HEK293T (cell line): ENCODE measurements around the gene CLEC3B.
"Not testable (repeated sequence)": the region's sequence is repeated elsewhere in the genome, so short reads cannot be mapped to it uniquely, and the experiment has no call there.

Experiments used
- CTCF ChIA-PET: fragments of 350-600 bp; formaldehyde crosslinking; extraction: SDS; loops from one replicate; lab custom pipeline; 2021; ENCODE audit warnings: antibody characterized with exemption, inconsistent platforms; lab: Yijun Ruan, JAX
- POLR2A ChIA-PET: fragments of 350-600 bp; formaldehyde crosslinking; extraction: SDS; loops from one replicate; lab custom pipeline; 2020; ENCODE audit warnings: antibody characterized with exemption, inconsistent platforms; lab: Yijun Ruan, JAX
- DNase-seq: peaks from one replicate; pipeline ENCODE4 v3.0.0; 2012; ENCODE audit warnings: mixed read lengths; ENCODE audit errors: extremely low spot score
- ARNT ChIP-seq: fragments of 450-650 bp; IDR thresholded peaks from 2 replicates; pipeline ENCODE4 v1.6.1; 2017; ENCODE audit warnings: mild to moderate bottlenecking
- BHLHE40 ChIP-seq: fragments of 450-650 bp; IDR thresholded peaks from 2 replicates; pipeline ENCODE4 v1.6.1; 2016; ENCODE audit warnings: mild to moderate bottlenecking, moderate library complexity, borderline replicate concordance
- CTBP1 ChIP-seq: fragments of 450-650 bp; IDR thresholded peaks from 2 replicates; pipeline ENCODE4 v1.6.1; 2016; ENCODE audit warnings: borderline replicate concordance
- ELF4 ChIP-seq: fragments of 450-650 bp; IDR thresholded peaks from 2 replicates; pipeline ENCODE4 v1.6.1; 2017; ENCODE audit warnings: antibody characterized with exemption
- FOXA1 ChIP-seq: fragments of 450-650 bp; IDR thresholded peaks from 2 replicates; pipeline ENCODE4 v1.6.1; 2016; ENCODE audit warnings: mild to moderate bottlenecking
- FOXK2 ChIP-seq: fragments of 450-650 bp; IDR thresholded peaks from 2 replicates; pipeline ENCODE4 v1.6.1; 2016; ENCODE audit warnings: mild to moderate bottlenecking
- FOXM1 ChIP-seq: fragments of 450-650 bp; IDR thresholded peaks from 2 replicates; pipeline ENCODE4 v1.6.1; 2017; ENCODE audit warnings: mild to moderate bottlenecking, borderline replicate concordance
- HDGF ChIP-seq: fragments of 450-650 bp; IDR thresholded peaks from 2 replicates; pipeline ENCODE4 v1.6.1; 2017; ENCODE audit warnings: antibody characterized with exemption, borderline replicate concordance
- L3MBTL2 ChIP-seq: fragments of 450-650 bp; conservative IDR thresholded peaks from 2 replicates; pipeline ENCODE4 v1.6.1; 2016; ENCODE audit warnings: mild to moderate bottlenecking
- LEF1 ChIP-seq: fragments of 450-650 bp; IDR thresholded peaks from 2 replicates; pipeline ENCODE4 v1.6.1; 2017; ENCODE audit warnings: mild to moderate bottlenecking, borderline replicate concordance
- NFRKB ChIP-seq: fragments of 450-650 bp; IDR thresholded peaks from 2 replicates; pipeline ENCODE4 v1.6.1; 2016; ENCODE audit warnings: mild to moderate bottlenecking, moderate library complexity
- PKNOX1 ChIP-seq: fragments of 450-650 bp; IDR thresholded peaks from 2 replicates; pipeline ENCODE4 v1.6.1; 2016
- SP1 ChIP-seq: fragments of 450-650 bp; IDR thresholded peaks from 2 replicates; pipeline ENCODE4 v1.6.1; 2017
- SUZ12 ChIP-seq: fragments of 450-650 bp; IDR thresholded peaks from 2 replicates; pipeline ENCODE4 v1.6.1; 2016; ENCODE audit warnings: mild to moderate bottlenecking
- TARDBP ChIP-seq: fragments of 450-650 bp; IDR thresholded peaks from 2 replicates; pipeline ENCODE4 v1.6.1; 2016
- ZNF384 ChIP-seq: fragments of 450-650 bp; IDR thresholded peaks from 2 replicates; pipeline ENCODE4 v1.6.1; 2016

The CLEC3B gene

GRCh38 chr3:45048244-45048643 lies 22.1 kb downstream of the CLEC3B start:
- TF ChIP-seq NFRKB, result no peak
- TF ChIP-seq SP1, result no peak
- TF ChIP-seq LEF1, result no peak
- TF ChIP-seq TARDBP, result no peak
- TF ChIP-seq SUZ12, result no peak
- CTCF ChIA-PET, result no interaction called here
- POLR2A ChIA-PET, result no interaction called here
- DNase-seq, result no peak

GRCh38 chr3:45049807-45050206 lies 23.7 kb downstream of the CLEC3B start:
- CTCF ChIA-PET, result no interaction called here

GRCh38 chr3:45051685-45052084 lies 25.6 kb downstream of the CLEC3B start:
- no peak for TF ChIP-seq LEF1
- TF ChIP-seq ZNF384, result no peak
- no peak for TF ChIP-seq FOXK2
- TF ChIP-seq NFRKB, result no peak
- TF ChIP-seq FOXA1, result no peak
- TF ChIP-seq ELF4, result no peak
- TF ChIP-seq TARDBP, result no peak
- TF ChIP-seq CTBP1, result no peak
- no peak for TF ChIP-seq SP1
- TF ChIP-seq ARNT, result no peak
- TF ChIP-seq FOXM1, result no peak
- no peak for TF ChIP-seq SUZ12
- no peak for TF ChIP-seq BHLHE40
- TF ChIP-seq PKNOX1, result no peak
- no peak for TF ChIP-seq HDGF
- no peak for TF ChIP-seq L3MBTL2
- POLR2A ChIA-PET, result no interaction called here
- CTCF ChIA-PET, result interaction anchor here (1.5 kb wide), 1 partner anchor 159 kb away, joined by 3 read pairs; no protein-coding TSS in a partner anchor
- no peak for DNase-seq

More at GRCh38 chr3:45049807-45050206, 23.7 kb downstream of the CLEC3B start:
- TF ChIP-seq FOXK2 (no peak), FOXA1 (no peak), ARNT (no peak), TARDBP (no peak), LEF1 (no peak), FOXM1 (no peak), HDGF (no peak), L3MBTL2 (no peak), SP1 (no peak), ELF4 (no peak), CTBP1 (no peak), ZNF384 (no peak), SUZ12 (no peak), NFRKB (no peak), BHLHE40 (no peak), PKNOX1 (no peak)
- no peak for DNase-seq
- POLR2A ChIA-PET, result no interaction called here

- DNase-seq, CTCF ChIA-PET, POLR2A ChIA-PET: not testable (repeated sequence)
These were observed 27.7 kb downstream of the CLEC3B start for GRCh38 chr3:45053805-45054195.

GRCh38 chr3:45054196-45054857 lies 28.2 kb downstream of the CLEC3B start:
- ChIA-PET CTCF (interaction anchor here (1.4 kb wide), 1 partner anchor 14 kb away, joined by 6 read pairs; no protein-coding TSS in a partner anchor), POLR2A (no interaction called here)
- TF ChIP-seq FOXA1, result no peak
- TF ChIP-seq BHLHE40, result no peak
- TF ChIP-seq FOXM1, result no peak
- no peak for TF ChIP-seq ZNF384
- no peak for DNase-seq

GRCh38 chr3:45055032-45055410 lies 28.9 kb downstream of the CLEC3B start:
- POLR2A ChIA-PET, result interaction anchor here (0.7 kb wide), 1 partner anchor 1057 kb away, joined by 3 read pairs; no protein-coding TSS in a partner anchor
- CTCF ChIA-PET, result interaction anchor here (0.6 to 1.4 kb wide), 5 partner anchors 10 to 155 kb away, joined by 3 to 6 read pairs (median 4); no protein-coding TSS in a partner anchor

GRCh38 chr3:45055411-45056143 lies 29.5 kb downstream of the CLEC3B start:
- no peak for DNase-seq
- CTCF ChIA-PET, result interaction anchor here (0.6 to 1.4 kb wide), 6 partner anchors 10 to 155 kb away, joined by 3 to 6 read pairs (median 4); no protein-coding TSS in a partner anchor
- POLR2A ChIA-PET, result interaction anchor here (0.7 kb wide), 1 partner anchor 1056 kb away, joined by 3 read pairs; no protein-coding TSS in a partner anchor
- TF ChIP-seq HDGF (no peak), SP1 (no peak), ELF4 (no peak), NFRKB (no peak), FOXK2 (no peak), L3MBTL2 (no peak), BHLHE40 (no peak), CTBP1 (no peak), TARDBP (no peak)

More at GRCh38 chr3:45055032-45055410, 28.9 kb downstream of the CLEC3B start:
- no peak for TF ChIP-seq ARNT
- TF ChIP-seq FOXM1, result no peak
- TF ChIP-seq LEF1, result no peak
- TF ChIP-seq SP1, result no peak
- TF ChIP-seq SUZ12, result no peak
- TF ChIP-seq TARDBP, result no peak
- DNase-seq, result no peak
